HG02623 (cell line): ENCODE results near the gene PFKL.
"Not testable (repeated sequence)": the region's sequence is repeated elsewhere in the genome, so short reads cannot be mapped to it uniquely, and the experiment has no call there.

ENCODE experiments used
- ATAC-seq: cut with Tn5 transposase; IDR thresholded peaks from one replicate; pipeline ENCODE4 v1.9.1; 2021; ENCODE audit warnings: moderate library complexity; ENCODE audit not compliant: unreplicated experiment

Gene PFKL

GRCh38 chr21:44293551-44294231 is 6.2 kb upstream of the PFKL start:
- ATAC-seq, result no peak

- no peak for ATAC-seq
Observed at GRCh38 chr21:44294391-44295162, 5.3 kb upstream of the PFKL start.

GRCh38 chr21:44295163-44295573 is 4.7 kb upstream of the PFKL start:
- no peak for ATAC-seq

- no peak for ATAC-seq
Observed at GRCh38 chr21:44295646-44296045, 4.2 kb upstream of the PFKL start.

- ATAC-seq, result no peak
Observed at GRCh38 chr21:44296103-44296519, 3.7 kb upstream of the PFKL start.

- no peak for ATAC-seq
Observed at GRCh38 chr21:44296916-44297315, 2.9 kb upstream of the PFKL start.

GRCh38 chr21:44297525-44298290 is 2.1 kb upstream of the PFKL start:
- ATAC-seq, result no peak

- ATAC-seq, result no peak
Observed at GRCh38 chr21:44298301-44298700, 1.6 kb upstream of the PFKL start.

- no peak for ATAC-seq
Observed at GRCh38 chr21:44299085-44299457, 782 bp upstream of the PFKL start.

GRCh38 chr21:44300262-44300959 is 558 bp downstream of the PFKL start:
- no peak for ATAC-seq

GRCh38 chr21:44301141-44301540 is 1.3 kb downstream of the PFKL start:
- ATAC-seq, result no peak

- no peak for ATAC-seq
Observed at GRCh38 chr21:44301961-44302406, 2.1 kb downstream of the PFKL start.

GRCh38 chr21:44302573-44303401 is 2.9 kb downstream of the PFKL start:
- not testable (repeated sequence) for ATAC-seq

GRCh38 chr21:44303490-44303981 is 3.7 kb downstream of the PFKL start:
- no peak for ATAC-seq

- ATAC-seq, result no peak
Observed at GRCh38 chr21:44304011-44304616, 4.3 kb downstream of the PFKL start.

- ATAC-seq, result no peak
Observed at GRCh38 chr21:44304877-44305293, 5.0 kb downstream of the PFKL start.

GRCh38 chr21:44305691-44306090 is 5.8 kb downstream of the PFKL start:
- no peak for ATAC-seq

- ATAC-seq, result no peak
Observed at GRCh38 chr21:44306936-44307704, 7.3 kb downstream of the PFKL start.
